Endothelial cell (in vitro differentiated cells): ENCODE data around the gene SLC16A3. TPM values are rescaled to one million over a fixed set of nuclear protein-coding genes. Genes with fewer than 3 reads are reported as not detected.

Experiments
- DNase-seq: peaks from one replicate; pipeline ENCODE4 v3.0.0; 2021; ENCODE audit warnings: low spot score
- H3K27ac Mint-ChIP-seq: one replicate; pipeline ENCODE4 v1.8.0; 2021; ENCODE audit warnings: mixed read lengths, inconsistent platforms; ENCODE audit not compliant: unreplicated experiment
- H3K27me3 Mint-ChIP-seq: one replicate; pipeline ENCODE4 v1.8.0; 2021; ENCODE audit warnings: mild to moderate bottlenecking, moderate library complexity, mixed read lengths, inconsistent platforms; ENCODE audit not compliant: unreplicated experiment
- H3K36me3 Mint-ChIP-seq: one replicate; pipeline ENCODE4 v1.8.0; 2021; ENCODE audit warnings: mild to moderate bottlenecking, low read depth, mixed read lengths, inconsistent platforms; ENCODE audit not compliant: unreplicated experiment
- H3K4me1 Mint-ChIP-seq: one replicate; pipeline ENCODE4 v1.8.0; 2021; ENCODE audit warnings: mild to moderate bottlenecking, mixed read lengths, inconsistent platforms; ENCODE audit not compliant: unreplicated experiment
- H3K4me3 Mint-ChIP-seq: one replicate; pipeline ENCODE4 v1.8.0; 2021; ENCODE audit warnings: mild to moderate bottlenecking, mixed read lengths, inconsistent platforms; ENCODE audit not compliant: unreplicated experiment
- H3K9me3 Mint-ChIP-seq: one replicate; pipeline ENCODE4 v1.8.0; 2021; ENCODE audit warnings: mixed read lengths, inconsistent platforms; ENCODE audit not compliant: unreplicated experiment
- CTCF ChIP-seq: fragments of 200-600 bp; sonication (generic); IDR thresholded peaks from one replicate; pipeline ENCODE4 v1.5.0; 2021; ENCODE audit warnings: antibody characterized with exemption; ENCODE audit not compliant: unreplicated experiment
- total RNA-seq: library from RNA; stranded (reverse); fragmentation: NEBNext Ultra II Directional; extraction: Animal tissue kit (Norgen Biotek cat#: 25700); gene quantifications from one replicate; pipeline ENCODE4 v1.2.1, GENCODE V29; 2021; ENCODE audit not compliant: unreplicated experiment

SLC16A3 gene
- total RNA-seq, 1 donor from 2014 or later: 76.2 TPM

DNA sequence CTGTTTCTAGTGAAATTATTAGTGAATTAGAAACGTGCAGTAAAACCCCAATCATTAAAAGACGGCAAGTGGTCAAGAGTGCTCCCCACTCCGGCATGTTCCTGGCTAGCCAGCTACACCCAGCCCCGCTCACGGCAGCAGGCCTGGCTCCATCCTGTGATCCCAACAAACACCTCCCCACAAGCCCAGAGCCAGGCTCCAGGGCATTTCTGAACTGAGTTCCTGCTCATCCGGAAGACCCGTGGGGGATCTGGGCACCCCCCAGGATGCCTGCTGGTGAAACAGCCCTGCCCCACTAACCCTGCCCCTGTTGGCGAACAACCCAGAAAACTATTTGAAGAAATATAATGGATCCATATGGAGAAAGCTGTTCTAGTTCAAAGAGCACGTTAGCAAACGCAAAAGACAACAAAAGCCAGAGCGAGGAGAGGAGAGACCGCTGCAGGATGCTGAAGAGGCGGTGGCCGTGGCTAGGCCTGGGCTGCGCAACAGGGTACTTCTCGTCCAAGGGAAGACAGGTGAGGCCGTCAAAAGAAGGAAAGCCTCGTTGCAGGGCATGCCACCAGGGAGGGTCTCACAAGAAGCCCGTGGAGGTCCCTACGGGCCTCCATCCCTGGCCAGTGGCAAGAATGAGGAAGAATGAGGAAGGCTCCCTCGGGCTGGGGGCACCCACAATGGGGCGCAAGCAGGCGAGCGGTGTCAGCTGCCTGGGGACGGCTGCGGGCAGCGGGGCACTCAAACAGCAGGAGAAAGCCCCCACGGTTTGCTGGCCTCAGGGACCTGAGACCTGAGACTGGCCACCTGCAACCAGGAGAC is 19.2 kb downstream of the SLC16A3 start:
- peaks cover 31% of the 10 kb centered on the region for H3K4me1 Mint-ChIP-seq
- peak overlapping the region; percentile 21 for H3K4me3 Mint-ChIP-seq
- H3K9me3 Mint-ChIP-seq: no peaks in the 10 kb centered on the region
- no peak for TF ChIP-seq CTCF
- peaks cover 22% of the 10 kb centered on the region for H3K27me3 Mint-ChIP-seq
- peak overlapping the region; percentile 1 for H3K27ac Mint-ChIP-seq
- no peak for DNase-seq
- peaks cover 67% of the 10 kb centered on the region for H3K36me3 Mint-ChIP-seq

DNA sequence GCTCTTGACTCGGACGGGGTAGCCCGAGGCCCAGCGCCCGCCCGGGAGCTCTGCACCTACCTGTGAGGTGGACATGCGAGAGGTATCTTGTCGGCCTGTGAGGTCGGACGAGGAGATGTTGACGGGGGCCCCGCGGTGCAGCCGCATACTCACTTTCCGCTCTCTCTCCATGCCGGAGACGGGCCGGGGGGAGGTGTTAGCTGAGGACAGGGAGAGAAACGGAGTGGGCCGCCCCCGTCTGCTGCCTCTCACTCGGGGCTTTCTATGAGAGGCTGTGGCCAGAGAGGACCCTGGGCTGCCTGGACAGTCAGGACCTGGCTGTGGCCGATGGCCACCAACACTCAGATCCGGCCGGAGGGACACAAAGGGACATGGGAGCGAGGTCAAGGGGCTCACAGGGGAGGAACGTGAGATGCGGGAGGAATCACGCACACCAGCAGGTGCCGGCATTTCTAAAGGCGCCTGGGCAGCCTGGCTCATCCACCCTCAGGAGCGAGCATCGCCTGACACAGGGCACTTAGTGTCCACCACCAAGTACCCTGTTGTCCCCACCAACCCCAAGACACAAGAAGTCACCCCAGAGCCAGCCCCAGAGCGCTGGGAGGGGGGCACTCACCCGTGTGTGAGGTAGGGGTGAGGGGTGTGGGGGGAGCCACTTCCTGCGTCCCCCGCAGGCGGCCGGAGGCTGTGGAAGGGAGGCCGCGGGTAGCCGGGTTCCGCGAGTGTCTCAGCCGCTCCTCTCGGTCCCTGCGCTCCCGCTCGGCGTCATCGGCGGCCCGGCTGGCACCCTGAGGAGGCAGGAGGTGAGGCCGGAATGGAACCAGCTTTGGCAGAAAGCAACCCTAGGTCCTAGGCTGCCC is 20.2 kb downstream of the SLC16A3 start:
- Mint-ChIP-seq H3K4me1 (peaks cover 29% of the 10 kb centered on the region), H3K27ac (no peak overlapping the region), H3K27me3 (peaks cover 20% of the 10 kb centered on the region), H3K9me3 (no peaks in the 10 kb centered on the region), H3K4me3 (no peak overlapping the region), H3K36me3 (peaks cover 61% of the 10 kb centered on the region)
- no peak for TF ChIP-seq CTCF
- DNase-seq: no peak

DNA sequence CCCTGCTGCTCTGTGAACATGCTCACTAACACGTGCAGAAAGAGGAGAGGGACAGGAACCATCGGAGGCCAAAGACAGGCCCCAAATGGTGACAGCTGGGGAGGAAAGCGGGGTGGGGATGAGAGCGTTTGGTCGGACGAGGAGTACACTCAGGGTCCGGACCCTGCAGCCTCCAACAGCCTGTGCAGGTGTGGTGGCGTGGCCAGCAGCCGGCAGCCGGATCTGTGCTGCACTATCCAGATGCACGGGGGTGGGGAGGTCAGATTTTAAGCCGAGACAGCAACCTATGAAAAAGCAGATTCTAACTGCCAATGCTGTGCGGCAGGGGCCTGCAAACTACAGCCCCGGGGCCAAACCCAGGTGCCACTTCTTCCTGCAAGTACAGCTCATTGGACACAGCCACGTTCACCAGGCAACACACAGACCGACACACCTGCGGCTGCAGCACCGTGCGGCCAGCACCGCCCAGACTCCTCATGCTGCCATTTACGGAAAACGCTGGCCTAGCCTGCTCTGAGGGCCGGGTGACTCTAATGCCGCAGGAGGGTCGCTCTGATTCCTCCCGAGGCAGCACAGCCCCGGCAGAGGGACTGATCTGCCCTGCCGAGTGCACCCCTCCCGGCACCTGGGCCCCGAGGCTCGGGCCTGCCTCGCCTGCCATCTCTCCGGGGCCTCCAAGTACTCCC is 21.2 kb downstream of the SLC16A3 start:
- H3K4me3 Mint-ChIP-seq: no peak overlapping the region
- H3K9me3 Mint-ChIP-seq: no peaks in the 10 kb centered on the region
- peaks cover 14% of the 10 kb centered on the region for H3K27me3 Mint-ChIP-seq
- no peak for DNase-seq
- peaks cover 24% of the 10 kb centered on the region for H3K4me1 Mint-ChIP-seq
- H3K27ac Mint-ChIP-seq: no peak overlapping the region
- no peak for TF ChIP-seq CTCF
- peaks cover 54% of the 10 kb centered on the region for H3K36me3 Mint-ChIP-seq

- no peak for TF ChIP-seq CTCF
- peaks cover 23% of the 10 kb centered on the region for H3K4me1 Mint-ChIP-seq
- peaks cover 54% of the 10 kb centered on the region for H3K36me3 Mint-ChIP-seq
- DNase-seq: no peak
- no peaks in the 10 kb centered on the region for H3K9me3 Mint-ChIP-seq
- no peak overlapping the region for H3K27ac Mint-ChIP-seq
- H3K27me3 Mint-ChIP-seq: peaks cover 10% of the 10 kb centered on the region
- H3K4me3 Mint-ChIP-seq: peak overlapping the region; percentile 82
These were observed 22.1 kb downstream of the SLC16A3 start for GRCh38 chr17:82250868-82251500.
